ENCODE results near the gene SMLR1. TPM values are rescaled to one million over a fixed set of nuclear protein-coding genes. Genes with fewer than 3 reads are reported as not detected.

Gene SMLR1
- total RNA-seq, 1 donor from 2014 or later, result not detected

DNA sequence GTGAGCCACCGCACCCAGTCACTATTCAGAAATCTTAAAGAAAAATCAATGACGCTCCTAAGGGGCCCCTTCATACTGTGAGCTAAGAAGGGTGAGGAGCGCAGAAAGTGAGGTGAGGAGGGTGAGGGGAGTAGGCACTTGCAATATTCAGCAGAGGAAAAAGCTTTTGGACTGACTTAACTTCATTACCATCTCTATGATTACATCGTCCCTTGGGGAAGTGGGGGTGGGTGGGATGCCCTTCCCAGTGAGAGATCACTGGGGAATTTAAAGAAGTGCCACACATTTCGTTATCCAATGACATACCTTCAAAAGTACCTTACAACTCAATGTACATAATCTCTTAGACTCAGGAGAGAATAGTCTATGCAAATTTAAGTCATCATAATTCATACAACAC is 46.5 kb downstream of the SMLR1 start:
- DNase-seq (ENCODE audit: low spot score), result no peak
- intact Hi-C loops (cut with DNase I), result loop anchor here (2.0 kb wide), 1 partner anchor 551 kb away; no protein-coding TSS in a partner anchor

DNA sequence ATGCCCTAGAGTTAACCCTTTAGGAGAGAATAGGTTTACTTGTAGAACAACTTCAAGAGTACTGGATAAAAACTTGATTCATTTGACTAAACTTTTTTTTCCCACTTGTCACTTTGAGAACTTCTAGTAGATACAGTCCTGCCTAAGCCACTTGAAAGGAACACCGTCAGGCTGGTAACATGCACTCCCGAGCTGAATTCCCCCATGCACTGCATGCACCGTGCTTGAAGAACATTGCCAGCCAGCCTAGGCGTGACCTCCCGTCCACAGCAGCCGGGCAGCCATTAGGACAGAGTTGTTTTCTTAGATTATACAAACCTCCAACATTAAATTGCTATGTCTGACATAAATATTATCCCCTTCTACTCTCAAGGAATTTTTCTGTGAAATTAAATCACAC is 52.6 kb downstream of the SMLR1 start:
- no peak for DNase-seq (ENCODE audit: low spot score)
- intact Hi-C loops (cut with DNase I), result no loop called here

DNA sequence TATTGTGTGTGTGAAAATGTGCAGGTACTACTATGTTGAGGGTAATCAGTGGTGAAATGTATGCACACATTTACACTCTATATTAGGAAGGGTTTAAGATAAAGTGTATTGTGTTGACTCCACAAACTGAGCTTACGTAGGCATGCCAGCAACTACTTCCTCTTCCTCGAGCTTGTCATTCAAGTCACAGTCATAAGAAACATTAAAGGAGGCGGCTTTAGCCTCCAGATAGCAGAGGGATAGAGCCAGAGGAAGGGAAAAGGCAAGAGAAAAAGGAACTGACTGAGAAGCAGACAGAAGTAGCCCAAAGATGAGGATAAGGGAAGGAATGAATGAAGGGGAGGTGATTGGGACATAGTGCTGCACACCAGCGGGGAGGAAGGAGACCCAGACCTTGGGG is 55.2 kb downstream of the SMLR1 start:
- intact Hi-C loops (cut with DNase I), result no loop called here
- DNase-seq (ENCODE audit: low spot score), result no peak

DNA sequence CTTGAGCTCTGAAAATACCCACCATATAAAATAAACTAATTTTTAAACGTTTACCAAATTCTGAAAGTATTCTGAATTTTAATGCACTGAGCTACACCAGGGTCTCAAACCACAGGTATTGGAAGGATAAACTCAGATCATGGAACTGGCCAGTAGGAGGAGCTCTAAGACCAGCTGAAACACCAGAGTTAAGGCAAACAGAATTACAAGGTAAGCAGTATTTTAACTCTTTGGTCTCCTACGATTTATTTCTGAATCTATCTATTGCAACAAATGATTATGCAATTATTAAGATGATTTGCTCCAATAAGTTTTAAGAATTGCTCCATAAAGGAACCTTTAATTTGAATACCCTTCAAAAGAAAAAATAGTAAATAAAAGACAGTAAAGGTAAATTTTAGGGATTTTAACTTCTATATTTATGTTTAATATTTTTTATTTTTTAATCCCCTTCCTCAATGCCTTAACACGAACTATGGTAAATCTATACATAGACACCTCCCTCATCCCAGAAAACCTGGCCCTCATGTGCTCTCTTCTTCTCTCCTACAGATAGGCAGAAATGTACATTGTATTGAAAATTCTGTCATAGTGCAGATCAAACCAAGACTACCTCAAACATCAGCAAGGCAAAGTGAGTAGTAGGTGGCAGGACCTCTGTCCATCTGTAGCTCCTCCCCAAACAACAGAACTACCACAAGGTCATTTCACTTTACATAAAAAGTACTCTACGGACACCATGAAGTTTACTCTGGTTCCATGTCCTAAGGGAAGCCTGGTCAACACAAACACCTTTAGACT is 58.4 kb downstream of the SMLR1 start:
- no peak for DNase-seq (ENCODE audit: low spot score)
- intact Hi-C loops (cut with DNase I), result loop anchor here (2.0 to 5.0 kb wide), 3 partner anchors 177 to 647 kb away; partner anchors contain the start of gene EPB41L2

Other genes with a start within 250 kb of the SMLR1 start
- 54.1 TPM for gene EPB41L2, start 235.8 kb downstream of the SMLR1 start, total RNA-seq

All from cardiac septum (tissue), 1 donor.